ENCODE measurements around the gene MTHFS. TPM values are rescaled to one million over a fixed set of nuclear protein-coding genes. Genes with fewer than 3 reads are reported as not detected.

The MTHFS gene
- total RNA-seq: 10 to 100 TPM in 3 of 4 donors, 1 to 10 TPM in 1; 4.3 to 10.9 (median 10.2) TPM

DNA sequence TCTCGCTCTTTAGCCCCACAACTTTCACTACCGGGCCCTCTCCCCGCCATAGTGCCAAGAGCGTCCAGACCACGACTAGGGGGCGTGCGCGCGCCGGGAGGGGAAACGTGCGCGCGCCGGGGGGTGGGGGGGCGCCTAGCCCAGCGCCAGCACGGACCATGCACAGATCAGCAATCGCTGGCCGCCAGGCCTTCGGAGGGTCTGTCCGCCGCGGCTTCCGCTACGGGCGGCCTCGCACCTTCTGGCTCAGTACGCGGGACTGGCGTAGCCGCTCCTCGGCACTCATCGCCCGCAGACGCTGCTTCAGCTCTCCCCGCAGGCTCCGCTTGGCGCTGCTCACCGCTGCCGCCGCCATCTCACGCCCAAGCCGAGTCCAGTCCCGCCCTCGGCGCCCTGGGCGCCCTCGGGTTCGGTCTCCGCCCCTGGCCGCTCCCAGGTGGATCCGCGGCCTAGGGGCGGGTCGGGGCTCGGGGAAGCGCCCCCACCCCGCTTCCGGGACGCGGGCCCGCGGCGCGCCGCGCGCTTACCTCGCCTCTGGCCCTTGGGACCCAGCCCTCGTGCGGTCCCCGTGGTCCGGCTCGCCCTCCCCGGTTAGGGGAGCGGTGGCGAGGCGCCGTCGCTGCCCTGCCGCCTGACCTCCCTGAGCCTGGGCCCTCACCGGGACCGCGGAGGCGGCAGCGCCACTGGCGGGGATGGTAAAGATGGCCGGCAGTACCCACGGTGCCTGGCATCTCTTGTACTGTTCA is at the start of gene MTHFS:
Gene MTHFS (minus strand): TSS at position 381 of the 746 bp plus-strand sequence. CDS start 26 bp downstream, at position 355.
- TF ChIP-seq, protein P1, sequence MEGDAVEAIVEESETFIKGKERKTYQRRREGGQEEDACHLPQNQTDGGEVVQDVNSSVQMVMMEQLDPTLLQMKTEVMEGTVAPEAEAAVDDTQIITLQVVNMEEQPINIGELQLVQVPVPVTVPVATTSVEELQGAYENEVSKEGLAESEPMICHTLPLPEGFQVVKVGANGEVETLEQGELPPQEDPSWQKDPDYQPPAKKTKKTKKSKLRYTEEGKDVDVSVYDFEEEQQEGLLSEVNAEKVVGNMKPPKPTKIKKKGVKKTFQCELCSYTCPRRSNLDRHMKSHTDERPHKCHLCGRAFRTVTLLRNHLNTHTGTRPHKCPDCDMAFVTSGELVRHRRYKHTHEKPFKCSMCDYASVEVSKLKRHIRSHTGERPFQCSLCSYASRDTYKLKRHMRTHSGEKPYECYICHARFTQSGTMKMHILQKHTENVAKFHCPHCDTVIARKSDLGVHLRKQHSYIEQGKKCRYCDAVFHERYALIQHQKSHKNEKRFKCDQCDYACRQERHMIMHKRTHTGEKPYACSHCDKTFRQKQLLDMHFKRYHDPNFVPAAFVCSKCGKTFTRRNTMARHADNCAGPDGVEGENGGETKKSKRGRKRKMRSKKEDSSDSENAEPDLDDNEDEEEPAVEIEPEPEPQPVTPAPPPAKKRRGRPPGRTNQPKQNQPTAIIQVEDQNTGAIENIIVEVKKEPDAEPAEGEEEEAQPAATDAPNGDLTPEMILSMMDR (IDR thresholded peaks at IDR 0.05): peak in 1 of 2 donors; percentile 34
- TF ChIP-seq EP300 (IDR thresholded peaks at IDR 0.05) (no peak), POLR2AphosphoS5 (IDR thresholded peaks at IDR 0.05) (peak in 1 of 3 donors; percentile 17), POLR2A (IDR thresholded peaks at IDR 0.05) (peak in 1 of 2 donors; percentile 55)
- DNase-seq (ENCODE audit: low spot score in 2 of 2): peak; percentile 76 to 84
- Histone ChIP-seq H3K36me3 (no peaks in the 10 kb centered on the region), H3K27ac (peak within 1 kb of the TSS; percentile 92), H3K9me3 (no peaks in the 10 kb centered on the region), H3K4me1 (peaks cover 16% of the 10 kb centered on the region), H3K4me3 (peak within 1 kb of the TSS; percentile 77), H3K27me3 (no peaks in the 10 kb centered on the region)
- 0% methylated on average over 33 of the region's 90 CpGs for WGBS

DNA sequence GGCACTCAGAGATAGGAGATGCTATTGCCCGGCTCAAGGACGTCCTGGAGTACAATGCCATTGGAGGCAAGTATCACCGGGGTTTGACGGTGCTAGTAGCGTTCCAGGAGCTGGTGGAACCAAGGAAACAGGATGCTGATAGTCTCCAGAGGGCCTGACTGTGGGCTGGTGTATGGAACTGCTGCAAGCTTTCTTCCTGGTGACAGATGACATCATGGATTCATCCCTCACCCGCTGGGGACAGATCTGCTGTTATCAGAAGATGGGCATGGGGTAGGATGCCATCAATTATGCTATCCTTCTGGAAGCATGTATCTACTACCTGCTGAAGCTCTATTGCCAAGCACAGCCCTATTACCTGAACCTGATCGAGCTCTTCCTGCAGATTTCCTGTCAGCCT is 47.8 kb upstream of the MTHFS start:
- H3K27ac ChIP-seq: no peak overlapping the region
- no peaks in the 10 kb centered on the region for H3K4me1 ChIP-seq
- no peaks in the 10 kb centered on the region for H3K36me3 ChIP-seq
- no peaks in the 10 kb centered on the region for H3K9me3 ChIP-seq
- H3K4me3 ChIP-seq: no peak overlapping the region
- TF ChIP-seq POLR2AphosphoS5 (IDR thresholded peaks at IDR 0.05): no peak
- TF ChIP-seq, protein P1 (IDR thresholded peaks at IDR 0.05): no peak
- TF ChIP-seq EP300 (IDR thresholded peaks at IDR 0.05): no peak
- TF ChIP-seq POLR2A (IDR thresholded peaks at IDR 0.05): no peak
- DNase-seq (ENCODE audit: low spot score in 2 of 2): no peak
- H3K27me3 ChIP-seq: peaks cover 4% of the 10 kb centered on the region
- WGBS: 87% methylated on average over 7 of the region's 7 CpGs

DNA sequence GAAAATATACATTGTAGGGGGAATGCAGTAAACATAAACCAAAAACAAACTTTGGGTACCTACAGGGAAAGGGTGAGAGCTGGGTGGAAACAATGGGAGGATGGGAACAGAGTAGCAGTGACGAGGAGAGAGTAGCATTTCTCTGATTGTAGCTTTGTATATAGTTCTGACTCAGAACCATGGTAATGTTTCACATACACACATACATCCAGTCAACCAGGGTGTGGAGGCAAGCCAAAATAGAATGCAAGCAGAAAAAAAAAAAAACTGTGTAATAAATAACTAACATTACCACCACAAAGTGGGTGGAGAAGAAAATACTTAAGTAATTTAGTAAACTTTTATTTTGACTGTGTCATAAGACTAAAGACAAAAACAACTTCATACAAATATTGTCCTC is 47.0 kb upstream of the MTHFS start:
- H3K36me3 ChIP-seq: no peaks in the 10 kb centered on the region
- DNase-seq (ENCODE audit: low spot score in 2 of 2): no peak
- H3K27me3 ChIP-seq: peaks cover 4% of the 10 kb centered on the region
- no peak overlapping the region for H3K27ac ChIP-seq
- no peaks in the 10 kb centered on the region for H3K4me1 ChIP-seq
- H3K9me3 ChIP-seq: no peaks in the 10 kb centered on the region
- no peak overlapping the region for H3K4me3 ChIP-seq
- WGBS: 56% methylated on average over 1 of the region's 1 CpG
- TF ChIP-seq EP300 (IDR thresholded peaks at IDR 0.05) (no peak), POLR2AphosphoS5 (IDR thresholded peaks at IDR 0.05) (no peak), POLR2A (IDR thresholded peaks at IDR 0.05) (no peak)
- TF ChIP-seq, protein P1 (IDR thresholded peaks at IDR 0.05): no peak

DNA sequence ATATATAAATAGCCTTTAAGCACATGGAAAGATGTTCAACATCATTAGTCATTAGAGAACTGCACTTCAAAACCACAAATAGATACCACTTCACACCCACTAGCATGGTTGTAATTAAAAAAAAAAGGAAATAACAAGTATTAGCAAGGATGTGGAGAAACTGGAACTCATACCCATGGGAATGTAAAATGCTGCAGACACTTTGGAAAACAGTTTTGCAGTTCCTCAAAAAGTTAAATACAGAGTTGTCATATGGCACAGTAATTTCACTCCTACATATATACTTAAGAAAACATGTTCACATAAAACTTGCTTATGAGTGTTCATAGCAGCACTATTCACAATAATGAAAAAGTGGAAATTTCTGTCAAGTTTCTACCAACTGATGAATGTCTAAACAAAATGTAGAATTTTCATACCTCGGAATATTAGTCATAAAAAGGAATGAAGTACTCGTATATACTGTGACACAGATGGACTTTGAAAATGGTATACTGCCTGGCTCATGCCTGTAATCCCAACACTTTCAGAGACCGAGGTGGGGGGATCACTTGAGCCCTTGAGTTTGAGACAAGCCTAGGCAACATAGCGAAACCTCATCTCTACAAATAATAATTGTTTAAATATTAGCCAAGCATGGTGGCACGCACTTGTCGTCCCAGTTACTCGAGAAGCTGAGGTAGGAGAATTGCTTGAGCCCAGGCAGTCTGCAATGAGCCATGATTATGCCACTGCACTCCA is 46.1 kb upstream of the MTHFS start:
- Histone ChIP-seq H3K27ac (no peak overlapping the region), H3K36me3 (no peaks in the 10 kb centered on the region), H3K4me1 (no peaks in the 10 kb centered on the region), H3K27me3 (peaks cover 4% of the 10 kb centered on the region), H3K4me3 (no peak overlapping the region), H3K9me3 (no peaks in the 10 kb centered on the region)
- no peak for DNase-seq (ENCODE audit: low spot score in 2 of 2)
- TF ChIP-seq EP300 (IDR thresholded peaks at IDR 0.05) (no peak), POLR2A (IDR thresholded peaks at IDR 0.05) (no peak), POLR2AphosphoS5 (IDR thresholded peaks at IDR 0.05) (no peak)
- TF ChIP-seq, protein P1 (IDR thresholded peaks at IDR 0.05): no peak
- 82% methylated on average over 7 of the region's 7 CpGs for WGBS

DNA sequence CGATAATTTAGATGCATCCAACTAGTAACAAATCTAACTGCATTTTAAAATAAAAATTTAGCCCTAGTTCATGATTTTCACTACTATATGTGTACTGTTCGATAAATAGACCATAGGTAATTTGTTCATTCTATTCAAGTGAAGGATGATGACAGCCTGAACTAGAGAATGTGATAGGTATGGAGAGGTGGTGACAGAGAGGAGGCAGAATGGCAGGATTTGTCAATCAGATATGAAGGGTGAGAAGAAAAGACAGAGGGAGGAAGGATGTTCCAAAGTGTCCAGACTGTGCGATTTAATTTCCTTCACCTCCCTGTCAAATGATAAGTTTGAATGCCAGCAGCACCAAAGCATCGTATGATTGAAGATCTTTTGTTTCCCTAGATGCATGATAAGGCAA is 42.6 kb upstream of the MTHFS start:
- 93% methylated on average over 4 of the region's 4 CpGs for WGBS
- Histone ChIP-seq H3K27ac (no peak overlapping the region), H3K9me3 (no peaks in the 10 kb centered on the region), H3K4me1 (no peaks in the 10 kb centered on the region), H3K27me3 (peaks cover 4% of the 10 kb centered on the region), H3K36me3 (no peaks in the 10 kb centered on the region), H3K4me3 (no peak overlapping the region)
- DNase-seq (ENCODE audit: low spot score in 2 of 2): no peak
- TF ChIP-seq POLR2AphosphoS5 (IDR thresholded peaks at IDR 0.05) (no peak), POLR2A (IDR thresholded peaks at IDR 0.05) (no peak), EP300 (IDR thresholded peaks at IDR 0.05) (no peak)
- TF ChIP-seq, protein P1 (IDR thresholded peaks at IDR 0.05): no peak
